NCI-H1436 treated with DMSO at 0.1 percent for 48 hours (cell line): ENCODE measurements around the gene NOP16.
A peak's percentile ranks its signal among the peaks of the same experiment; 100 is the strongest.

Source experiments
- DNase-seq: peaks from one replicate; lab custom pipeline; 2025; lab: John Stamatoyannopoulos, UW

Gene NOP16

DNA sequence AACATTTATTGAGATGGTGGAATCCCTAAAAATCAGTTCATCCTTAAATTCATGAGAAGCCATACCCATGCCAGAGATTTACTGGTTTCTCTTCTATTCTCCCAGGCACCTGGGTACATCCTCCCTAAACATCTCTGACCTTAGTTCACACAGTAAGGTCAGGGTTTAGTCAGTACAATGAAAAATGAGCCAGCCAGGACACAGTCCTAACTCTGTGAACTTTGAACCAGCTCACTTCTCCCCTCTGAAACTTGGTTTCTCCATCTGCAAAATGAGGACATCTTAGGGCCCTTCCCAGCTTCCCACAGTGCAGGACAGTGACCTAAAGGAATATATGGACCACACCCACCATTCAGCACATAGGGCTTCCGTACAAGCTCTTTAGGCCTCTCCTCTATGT lies 1.9 kb downstream of the NOP16 start:
- no peak for DNase-seq

DNA sequence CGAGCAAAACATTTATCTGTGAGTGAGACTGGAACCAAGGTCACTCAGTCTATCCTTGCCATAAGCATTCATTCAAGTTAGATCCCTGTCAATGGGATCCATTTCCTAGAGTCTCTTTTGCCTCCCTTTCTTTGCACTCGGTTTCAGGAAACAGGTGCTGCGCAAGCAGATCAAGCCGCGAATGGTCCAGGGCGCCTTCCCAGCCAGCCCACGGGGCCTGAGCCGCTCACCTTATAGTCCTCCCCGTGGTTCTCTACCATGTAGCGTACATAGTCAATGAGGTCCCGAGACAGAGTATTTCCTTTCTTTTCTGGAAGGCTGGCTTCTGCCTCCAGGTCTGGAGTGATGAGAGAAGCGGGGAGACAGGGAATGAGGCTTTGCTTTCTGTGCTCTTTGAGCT lies 3.4 kb downstream of the NOP16 start:
- DNase-seq = no peak

- DNase-seq = no peak
These were observed 4.0 kb downstream of the NOP16 start for GRCh38 chr5:176384366-176384930.

- no peak for DNase-seq
These were observed 4.4 kb downstream of the NOP16 start for GRCh38 chr5:176383961-176384360.

- DNase-seq = no peak
These were observed 5.0 kb downstream of the NOP16 start for GRCh38 chr5:176383248-176383905.

DNA sequence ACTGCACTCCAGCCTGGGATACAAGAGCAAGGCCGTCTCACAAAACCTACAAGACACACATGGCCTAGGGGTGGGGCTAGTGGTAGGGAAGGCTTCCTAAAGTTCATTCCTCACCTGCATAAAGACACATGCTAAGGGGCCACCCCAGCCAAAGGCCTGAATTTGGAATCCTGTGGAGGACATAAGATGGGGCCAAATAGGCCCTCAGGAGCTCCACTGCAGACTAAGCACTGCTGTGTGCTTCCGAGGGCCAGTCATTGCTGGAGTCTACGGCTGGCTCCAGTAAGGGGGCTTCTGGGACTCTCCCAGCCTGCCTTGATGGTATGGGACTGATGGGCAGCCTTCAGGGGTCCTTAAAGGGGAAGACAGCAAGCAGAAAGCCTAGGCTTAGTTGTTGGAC lies 5.7 kb downstream of the NOP16 start:
- DNase-seq = no peak

- no peak for DNase-seq
These were observed 6.4 kb downstream of the NOP16 start for GRCh38 chr5:176381979-176382378.

DNA sequence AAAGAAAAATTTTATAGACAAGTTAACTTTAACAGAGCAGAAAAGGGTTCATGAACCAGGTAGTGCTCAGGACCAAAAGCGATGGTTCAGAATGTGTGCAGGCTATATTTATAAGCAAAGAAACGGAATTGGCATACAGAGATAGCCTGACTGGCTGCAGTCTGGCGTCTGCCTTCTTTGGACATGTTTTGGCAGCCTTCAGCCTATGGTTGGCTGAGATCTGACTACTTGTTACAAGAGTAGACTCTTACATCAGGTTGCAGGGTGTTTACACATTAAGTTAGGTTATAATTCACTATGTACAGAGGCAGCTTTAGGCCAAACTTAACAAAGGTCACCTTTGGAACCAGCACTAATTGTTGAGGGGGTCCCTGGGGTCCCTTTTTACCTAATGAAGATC lies 7.0 kb downstream of the NOP16 start:
- DNase-seq = no peak

DNA sequence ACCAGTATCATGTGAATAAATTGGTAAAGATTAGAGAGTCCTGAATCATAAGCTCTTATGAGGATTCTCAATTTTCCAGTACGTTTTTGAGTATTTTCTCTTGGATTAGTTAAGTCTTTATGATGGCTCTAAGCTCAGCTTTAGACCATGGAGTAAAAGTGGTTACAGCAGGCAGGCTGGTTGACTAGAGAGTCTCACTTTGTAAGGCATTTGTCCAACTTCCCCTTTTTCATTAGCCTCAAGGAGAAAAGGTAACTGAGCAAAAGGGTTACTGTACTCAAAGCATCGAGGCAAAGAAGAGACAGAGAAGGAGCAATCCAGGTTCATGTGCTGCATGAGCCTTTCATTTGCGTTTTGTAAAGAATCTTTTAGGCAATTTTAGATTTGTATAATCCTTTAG lies 8.5 kb downstream of the NOP16 start:
- no peak for DNase-seq

GRCh38 chr5:176373100-176373818 lies 15.1 kb downstream of the NOP16 start:
- no peak for DNase-seq

GRCh38 chr5:176371621-176372539 lies 16.5 kb downstream of the NOP16 start:
- no peak for DNase-seq

- no peak for DNase-seq
These were observed 18.3 kb downstream of the NOP16 start for GRCh38 chr5:176369934-176370711.

DNA sequence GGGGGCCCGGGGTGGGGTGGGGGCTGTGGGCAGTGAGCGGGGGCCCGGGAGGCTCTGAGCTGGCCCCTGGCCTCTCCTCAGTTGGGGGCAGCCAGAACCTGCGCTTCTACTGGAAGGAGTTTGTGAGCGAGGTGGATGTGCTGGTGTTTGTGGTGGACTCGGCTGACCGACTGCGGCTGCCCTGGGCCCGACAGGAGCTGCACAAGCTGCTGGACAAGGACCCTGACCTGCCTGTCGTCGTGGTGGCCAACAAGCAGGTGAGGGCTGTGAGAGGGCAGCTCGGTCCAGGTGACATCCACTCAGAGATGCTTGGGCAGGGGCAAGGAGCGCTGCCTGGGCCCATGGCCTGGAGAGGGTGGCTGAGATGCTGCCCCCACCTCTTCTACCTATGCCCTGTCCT lies 19.7 kb downstream of the NOP16 start:
- no peak for DNase-seq

DNA sequence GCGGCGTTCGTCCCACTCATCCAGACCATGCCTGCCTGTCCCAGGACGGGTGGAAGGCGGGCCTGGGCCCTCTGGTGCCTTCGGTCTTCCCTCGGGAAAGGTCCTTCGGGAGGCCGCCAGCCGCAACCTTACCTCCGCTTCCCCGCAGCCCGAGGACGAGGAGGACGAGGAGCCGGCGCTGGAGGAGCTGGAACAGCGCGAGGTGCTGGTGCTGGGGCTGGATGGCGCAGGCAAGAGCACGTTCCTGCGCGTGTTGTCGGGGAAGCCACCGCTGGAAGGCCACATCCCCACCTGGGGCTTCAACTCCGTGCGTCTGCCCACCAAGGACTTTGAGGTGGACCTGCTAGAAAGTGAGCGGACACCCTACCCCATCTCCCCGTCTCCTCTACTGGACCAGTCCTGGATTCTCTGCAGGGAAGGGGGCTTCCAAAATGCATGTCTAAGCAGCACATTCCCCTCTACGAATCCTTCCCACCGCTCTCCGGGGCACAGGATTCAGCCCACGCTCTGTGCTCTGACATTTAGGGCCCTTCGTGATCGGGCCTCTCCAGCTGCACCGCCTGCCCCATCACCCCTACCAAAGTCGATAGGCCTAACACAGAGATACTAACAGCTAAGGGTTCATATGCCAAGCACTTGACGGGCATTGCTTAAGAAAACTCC lies 22.0 kb downstream of the NOP16 start:
- no peak for DNase-seq

DNA sequence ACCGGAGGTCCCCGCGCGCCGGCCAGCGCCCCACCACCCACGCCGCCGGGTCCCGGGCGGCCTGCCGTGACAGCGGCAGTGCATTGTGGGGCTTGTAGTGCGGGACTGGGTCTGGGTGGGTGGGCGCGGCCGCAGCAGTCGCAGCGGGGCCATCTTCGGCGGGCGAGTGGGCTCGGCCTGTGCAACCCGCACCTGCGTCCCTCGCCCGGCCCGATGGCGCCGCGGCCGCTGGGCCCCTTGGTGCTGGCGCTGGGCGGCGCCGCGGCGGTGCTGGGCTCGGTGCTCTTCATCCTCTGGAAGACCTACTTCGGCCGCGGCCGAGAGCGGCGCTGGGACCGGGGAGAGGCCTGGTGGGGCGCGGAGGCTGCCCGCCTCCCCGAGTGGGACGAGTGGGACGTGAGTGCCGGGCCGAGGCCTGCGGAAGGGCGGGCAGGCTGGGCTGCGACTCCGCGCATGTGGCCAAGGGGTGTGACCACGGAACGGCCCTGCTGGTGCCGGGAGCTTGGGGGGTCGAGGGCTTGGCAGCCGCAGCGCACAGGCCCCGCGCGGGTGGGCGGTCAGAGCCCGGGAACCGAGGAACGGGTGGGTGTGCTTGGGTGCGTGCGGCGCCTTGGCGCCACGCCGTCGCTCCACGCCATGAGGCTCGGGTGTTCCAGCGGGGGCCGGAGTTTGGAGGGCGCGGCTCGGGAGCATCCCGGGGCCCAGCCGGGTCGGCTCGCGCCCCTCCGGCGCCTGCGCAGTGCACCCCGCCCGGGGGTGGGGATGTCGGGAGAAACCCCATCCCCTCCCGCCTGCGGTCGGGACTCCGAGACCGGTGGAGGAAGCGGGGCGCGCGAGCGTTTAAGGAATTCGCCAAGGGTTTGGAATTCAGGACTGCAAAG lies 22.8 kb downstream of the NOP16 start, which contains the start of gene ARL10:
ARL10 (plus strand) TSS at position 137 of the 881 bp plus-strand sequence; CDS start at position 214, 77 bp downstream.
- DNase-seq = no peak

- no peak for DNase-seq
These were observed 23.5 kb downstream of the NOP16 start for GRCh38 chr5:176364765-176365350.

DNA sequence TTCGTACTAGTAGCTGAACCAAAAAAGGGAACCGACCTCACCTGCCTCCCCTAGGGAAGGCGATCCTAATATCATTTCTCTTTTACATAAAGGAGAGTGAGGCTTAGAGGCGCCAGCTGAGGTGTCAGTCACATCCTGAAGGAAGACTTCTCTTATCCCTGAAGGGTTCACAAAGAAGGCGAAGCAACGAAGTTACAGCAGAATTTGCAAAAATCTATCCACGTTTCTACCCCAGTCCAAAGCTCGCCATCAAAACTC lies 26.2 kb downstream of the NOP16 start:
- DNase-seq = no peak

GRCh38 chr5:176361437-176362232 lies 26.8 kb downstream of the NOP16 start, which contains the start of gene KIAA1191:
Gene KIAA1191 (minus strand): TSS chr5:176361764. CDS start chr5:176359508, 2,256 bp downstream.
- DNase-seq = peak; percentile 37

DNA sequence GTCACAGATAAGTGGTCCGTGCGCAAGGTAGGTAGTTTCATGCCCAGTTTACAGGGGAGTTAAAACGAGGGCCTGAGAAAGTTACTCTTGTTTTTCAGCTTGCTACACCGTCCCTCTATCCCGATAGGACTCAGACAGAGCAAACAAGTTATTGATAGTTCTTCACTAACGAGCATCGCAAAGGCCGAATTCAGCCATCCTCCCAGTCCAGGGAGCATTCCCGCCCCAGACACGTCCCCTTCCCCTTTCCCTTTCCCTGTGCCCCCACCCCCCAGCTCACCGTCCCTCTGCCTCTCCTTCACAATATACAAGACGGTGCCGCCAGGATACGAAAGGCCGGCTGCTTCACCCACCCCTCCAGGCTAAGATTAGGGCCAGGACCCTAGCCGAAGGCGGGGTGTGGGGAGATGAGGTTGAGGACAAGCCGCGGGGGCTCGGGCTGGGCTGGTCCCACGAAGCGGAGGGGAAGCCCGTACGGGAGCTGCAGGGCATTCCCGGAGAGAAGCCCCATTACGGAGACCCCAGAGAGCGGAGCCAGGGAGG lies 27.4 kb downstream of the NOP16 start:
- no peak for DNase-seq
